Measurements from ENCODE around the gene PODXL.
"Not testable (repeated sequence)": the region's sequence is repeated elsewhere in the genome, so short reads cannot be mapped to it uniquely, and the experiment has no call there.

PODXL gene

DNA sequence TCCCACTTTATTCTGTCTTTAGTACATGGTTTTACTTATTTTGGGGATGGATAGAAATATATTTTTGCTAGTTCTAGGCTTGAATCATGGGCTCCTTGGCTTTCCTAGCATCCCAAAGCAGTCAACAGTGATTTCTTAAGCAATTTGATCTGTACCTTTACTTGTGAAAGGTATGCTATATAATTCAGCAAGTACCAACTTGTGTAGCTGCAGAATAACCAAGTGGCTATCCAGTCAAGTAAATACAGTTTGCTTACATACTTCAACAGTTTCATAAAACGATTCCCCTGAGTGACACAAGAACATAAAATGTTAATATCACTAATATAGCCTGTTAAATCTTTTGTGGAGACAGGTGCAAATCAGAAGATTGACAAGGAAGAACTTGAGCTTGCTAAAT lies 67.2 kb downstream of the PODXL start:
- DNase-seq = no peak

DNA sequence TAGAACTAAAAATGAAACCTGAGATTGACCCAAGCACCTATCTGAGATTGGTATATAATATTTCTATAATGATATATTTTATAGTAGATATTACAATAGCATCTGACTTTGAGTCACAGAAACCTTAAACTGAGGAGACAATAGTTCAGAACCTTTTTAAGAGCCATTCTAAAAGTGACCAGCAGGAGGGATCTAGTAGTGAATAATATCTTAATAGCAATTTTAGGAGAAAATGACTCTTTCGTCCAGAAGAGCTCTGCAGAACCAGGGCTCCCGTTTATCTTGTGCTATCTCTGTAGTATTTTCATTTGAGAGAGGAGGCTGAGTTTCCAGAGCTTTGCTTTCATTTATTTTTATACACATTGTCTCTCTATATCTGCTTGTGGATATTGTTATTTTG lies 68.1 kb downstream of the PODXL start:
- no peak for DNase-seq

DNA sequence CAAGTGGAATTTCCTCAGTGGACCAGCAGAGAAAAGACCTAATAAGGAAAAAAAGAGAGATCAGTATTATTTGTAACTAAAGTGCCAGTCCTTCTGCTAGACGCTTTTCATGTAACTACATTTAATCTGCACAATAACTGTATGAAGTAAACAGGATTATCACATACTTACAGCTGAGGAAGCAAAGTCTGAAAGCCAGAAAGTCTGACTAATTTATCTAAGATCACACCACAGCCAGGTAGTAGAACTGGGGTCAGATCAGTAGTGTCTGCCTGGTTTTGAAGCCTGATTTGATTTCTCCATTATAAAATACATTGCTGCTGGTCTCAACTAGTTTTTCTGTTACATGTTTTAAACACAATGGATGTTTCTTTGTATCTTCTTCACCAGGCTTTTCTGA lies 69.2 kb downstream of the PODXL start:
- DNase-seq = no peak

DNA sequence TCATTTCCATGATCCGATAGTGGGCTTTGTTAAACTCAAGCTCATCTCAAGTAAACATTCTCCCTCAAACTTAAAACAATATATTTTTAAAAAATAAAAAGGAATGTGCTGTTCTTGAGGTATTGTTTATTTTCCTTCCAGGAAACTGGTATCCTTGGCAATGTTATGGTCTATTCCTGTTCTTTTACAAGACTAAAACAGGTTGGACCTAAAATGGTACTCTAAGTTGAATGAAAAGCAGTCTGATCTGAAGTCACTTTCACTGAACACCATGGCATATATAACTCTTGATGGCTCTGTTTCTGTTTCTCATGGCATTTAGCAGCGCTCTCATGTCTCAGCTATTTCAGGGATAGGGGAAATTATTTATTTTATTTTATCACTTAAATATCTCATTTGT lies 70.1 kb downstream of the PODXL start:
- DNase-seq = no peak

DNA sequence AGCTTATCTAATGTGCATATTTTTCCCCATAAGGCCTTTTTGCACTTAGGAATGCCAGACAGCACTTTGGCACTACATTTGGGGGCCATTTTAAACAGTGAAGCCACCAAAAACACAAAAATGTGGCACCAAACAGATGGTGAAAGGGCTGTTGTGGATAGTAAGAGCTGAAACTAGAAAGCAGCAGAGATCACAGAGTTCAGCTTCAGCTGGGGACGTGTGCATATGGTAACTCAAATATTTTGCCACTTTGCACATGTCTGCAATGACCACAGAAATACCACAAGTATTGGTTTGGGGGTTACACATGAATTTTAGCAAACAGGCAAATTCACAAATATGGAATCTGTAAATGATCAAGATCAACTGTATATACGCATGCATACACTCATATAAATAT lies 72.8 kb downstream of the PODXL start:
- DNase-seq = no peak

DNA sequence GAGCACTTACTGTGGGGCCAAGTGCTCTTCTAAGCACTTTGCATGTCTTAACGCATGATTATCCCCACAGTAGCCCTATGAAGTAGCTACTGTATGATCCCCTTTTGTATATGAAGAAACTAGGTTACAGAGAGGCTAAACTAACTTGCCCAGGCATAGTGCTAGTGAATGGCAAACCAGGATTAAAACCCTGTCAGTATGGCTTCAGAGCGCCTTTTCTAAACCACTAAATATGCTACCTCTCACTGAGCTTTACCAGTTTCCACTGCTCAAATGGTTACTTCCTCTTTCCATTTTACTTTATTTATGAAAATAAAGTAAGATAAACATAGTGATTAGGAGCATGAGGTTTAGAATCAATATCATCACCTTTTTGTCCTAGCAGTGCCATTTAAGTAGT lies 73.6 kb downstream of the PODXL start:
- no peak for DNase-seq

DNA sequence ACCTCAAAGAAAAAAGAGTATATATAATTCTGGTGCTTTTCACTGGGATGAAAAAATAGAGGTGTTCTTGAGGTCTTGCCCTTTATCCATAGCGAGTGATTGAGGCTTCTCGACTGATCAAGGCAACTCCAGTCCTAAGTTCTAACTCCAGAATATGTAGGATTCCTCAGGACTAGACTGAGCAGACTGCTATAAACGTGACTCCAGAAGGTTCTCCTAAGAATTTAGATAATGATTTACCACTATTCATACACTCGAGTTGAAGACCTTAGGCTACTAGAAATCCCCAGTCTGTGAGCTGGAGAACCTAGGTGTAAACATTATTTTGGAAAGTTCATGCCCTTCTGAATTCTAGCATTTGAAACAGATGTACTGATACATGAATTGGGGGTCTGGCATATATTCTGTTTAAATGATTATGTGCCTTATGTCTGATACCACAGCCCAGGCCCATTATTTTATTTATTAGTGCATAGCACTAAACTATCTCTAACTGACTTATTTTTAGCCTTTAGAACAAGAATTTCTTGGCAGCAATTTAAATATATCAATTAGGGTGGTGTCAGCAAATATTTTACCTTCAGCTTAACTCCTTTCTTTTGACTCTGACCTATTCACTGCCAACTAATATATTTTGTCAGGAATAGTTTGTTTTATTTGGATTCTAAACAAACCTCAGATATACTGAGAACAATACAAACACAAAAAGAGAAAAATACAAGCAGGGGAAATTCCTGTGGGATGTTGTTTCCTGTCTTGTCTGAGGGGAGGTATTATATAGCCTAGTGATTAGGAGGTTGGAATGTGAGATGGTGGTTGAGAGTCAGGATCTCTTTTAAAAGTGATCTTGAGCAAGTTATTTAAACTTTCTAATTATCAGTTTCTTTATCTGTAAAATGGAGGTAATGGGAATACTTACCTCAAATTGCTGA lies 75.8 kb downstream of the PODXL start:
- no peak for DNase-seq

DNA sequence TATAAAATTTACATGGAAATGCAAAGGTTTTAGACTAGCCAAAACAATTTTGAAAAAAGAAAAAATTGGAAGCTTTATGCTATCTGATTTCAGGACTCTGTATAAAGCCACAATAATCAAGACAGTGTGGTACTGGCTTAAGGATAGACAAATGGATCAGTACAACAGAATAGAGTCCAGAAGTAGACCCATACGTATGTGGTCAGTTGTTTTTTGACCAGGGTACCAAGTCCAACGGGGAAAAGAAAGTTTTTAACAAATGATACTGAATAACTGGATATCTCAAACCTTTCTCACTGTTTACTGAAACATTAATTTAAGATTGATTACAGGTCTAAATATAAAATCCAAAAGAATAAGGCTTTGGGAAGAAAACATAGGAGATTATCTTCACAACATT lies 79.7 kb downstream of the PODXL start:
- no peak for DNase-seq

DNA sequence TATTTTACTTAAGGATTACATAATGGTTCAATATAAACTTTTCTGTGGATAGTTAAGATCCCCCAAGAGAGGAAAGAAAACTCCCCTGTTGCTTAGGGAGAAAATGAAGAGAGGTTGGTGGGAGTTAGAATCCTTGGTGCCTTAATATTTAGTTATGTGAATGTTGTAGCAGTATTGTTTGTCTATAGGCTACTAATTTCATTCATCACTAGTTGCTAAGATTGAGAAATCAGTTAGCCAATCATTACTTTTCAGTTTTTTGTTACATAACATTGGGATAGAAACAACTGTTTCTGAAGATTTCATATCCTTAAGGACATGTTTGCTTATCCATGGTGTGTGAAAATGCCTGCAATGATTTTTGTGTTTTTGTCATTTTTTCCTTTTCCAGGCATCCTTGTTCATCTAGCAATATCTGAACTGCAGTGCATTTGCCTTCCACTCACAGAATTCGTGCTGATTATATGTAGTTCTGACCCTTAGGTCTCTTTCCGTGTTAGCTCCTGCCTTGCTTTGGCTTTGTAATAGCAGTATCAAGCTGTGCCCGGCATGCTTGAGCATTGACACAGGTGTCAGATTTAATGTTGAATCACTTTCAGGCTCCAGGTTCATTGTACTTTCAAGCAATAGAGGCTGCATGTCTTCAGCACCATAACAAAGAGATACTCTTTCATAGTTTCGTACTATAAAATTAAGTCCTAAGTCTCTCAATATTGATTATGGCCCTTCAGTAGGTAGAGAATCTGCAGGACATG lies 85.0 kb downstream of the PODXL start:
- DNase-seq = no peak

DNA sequence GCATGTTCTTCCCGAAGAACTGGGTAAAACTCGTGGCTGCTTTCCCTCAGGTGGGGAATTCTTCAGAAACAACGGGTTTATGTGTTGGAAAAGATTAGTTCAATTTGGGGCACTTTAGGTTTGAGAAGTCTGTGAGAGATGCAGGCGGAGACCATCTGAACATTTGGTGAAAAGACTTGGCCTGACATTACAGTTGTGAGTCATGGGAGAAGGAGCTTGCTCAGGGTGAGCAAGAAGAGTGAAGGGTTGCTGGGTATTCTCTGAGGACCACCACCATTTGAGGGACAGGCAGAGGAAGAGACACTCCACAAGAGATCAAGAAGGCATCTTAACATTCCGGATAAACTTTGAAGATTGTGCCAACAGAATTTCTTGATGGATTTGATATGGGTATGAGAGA lies 88.6 kb downstream of the PODXL start:
- DNase-seq = no peak

DNA sequence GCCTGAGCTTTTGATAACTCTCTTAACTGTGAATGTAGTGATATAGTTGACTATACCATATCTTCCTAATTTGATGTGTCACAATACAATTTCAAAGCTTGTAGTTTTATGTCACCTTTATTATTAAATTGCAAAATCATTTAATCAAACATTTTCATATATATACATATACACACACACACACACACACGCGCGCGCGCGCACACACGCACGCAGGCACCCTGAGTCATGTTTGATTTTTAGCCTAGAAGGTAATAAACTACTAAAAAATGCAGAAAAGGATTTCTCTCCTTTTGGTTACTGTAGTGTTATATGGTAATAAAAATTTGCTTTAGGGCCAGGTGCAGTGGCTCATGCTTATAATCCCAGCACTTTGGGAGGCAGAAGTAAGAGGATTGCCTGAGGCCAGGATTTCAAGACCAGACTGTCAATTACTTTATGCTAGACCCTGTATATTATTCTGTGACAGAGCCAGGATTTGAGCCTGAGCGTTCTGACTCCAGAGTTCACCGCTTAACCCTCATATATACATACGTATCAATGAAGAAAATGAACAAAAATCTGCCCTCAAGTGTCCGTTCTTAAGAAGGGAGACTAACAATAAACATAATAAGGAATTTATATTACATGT lies 89.6 kb downstream of the PODXL start:
- no peak for DNase-seq

DNA sequence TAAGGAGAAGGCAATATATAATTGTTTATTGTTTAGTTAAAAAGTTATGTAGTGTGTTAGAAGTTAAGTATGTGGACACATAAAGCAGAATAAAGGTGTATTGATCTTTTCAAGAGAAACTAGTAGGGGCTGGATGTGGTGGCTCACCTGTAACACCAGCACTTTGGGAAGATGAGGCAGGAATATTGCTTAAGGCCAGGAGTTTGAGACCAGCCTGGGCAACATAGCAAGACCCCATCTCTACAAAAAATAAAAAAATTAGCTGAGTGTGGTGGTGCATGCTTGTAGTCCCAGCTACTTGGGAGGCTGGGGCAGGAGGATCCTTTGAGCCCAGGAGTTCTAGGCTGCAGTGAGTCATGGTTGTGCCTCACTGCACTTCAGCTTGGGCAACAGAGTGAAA lies 93.7 kb downstream of the PODXL start:
- not testable (repeated sequence) for DNase-seq

DNA sequence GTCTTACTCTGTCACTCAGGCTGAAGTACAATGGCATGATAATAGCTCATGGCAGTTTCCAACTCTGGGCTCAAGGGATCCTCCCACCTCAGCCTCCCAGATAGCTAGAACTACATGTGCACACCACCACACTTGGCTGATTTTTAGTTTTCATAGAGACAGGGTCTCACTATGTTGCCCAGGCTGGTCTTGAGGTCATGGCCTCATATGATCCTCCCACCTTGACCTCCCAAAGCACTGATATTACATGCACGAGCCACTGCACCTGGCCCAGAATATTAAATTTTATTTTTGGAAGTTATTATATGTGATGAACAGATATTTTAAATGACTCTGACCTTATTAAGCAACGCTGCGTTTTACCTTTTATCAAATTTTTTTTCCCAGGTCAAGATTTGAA lies 94.4 kb downstream of the PODXL start:
- DNase-seq = no peak

DNA sequence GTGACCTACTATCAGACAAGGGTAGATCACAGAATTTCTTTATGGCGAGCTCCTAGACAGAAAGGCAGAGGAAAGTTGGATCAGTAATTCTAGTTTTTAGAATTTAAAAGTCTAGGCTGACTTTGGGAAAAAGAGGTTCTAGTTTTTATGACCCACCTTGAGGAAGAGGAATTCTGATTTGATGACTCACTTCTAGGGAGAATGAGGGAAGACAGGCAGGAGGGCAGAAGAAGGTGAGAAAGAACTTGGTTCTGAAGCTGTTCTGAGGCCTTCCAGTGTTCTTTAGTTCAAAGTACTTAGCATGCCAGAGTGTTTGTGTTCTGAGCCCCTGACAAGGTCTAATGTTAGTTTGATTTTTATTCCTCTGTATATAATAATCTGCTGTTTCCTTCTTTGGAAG lies 97.2 kb downstream of the PODXL start:
- no peak for DNase-seq

DNA sequence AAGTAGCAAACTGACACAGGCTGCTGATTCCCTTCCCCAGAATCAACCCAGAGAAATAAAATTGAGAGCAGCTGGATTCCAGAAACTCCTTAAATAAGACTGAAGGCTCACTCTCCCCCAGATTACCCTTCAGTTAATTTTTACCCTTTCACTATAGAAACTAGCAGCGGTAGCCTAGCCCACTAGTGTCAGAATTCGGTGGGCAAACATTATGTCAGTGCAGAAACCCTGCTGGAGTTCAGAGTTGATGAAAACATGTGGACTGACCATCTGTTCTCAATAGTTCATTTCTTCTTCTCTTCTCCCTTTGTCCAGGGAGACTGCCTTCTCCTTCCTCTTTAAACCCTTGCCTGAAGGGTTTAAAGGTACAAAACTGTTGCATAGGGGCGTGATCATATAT lies 100.1 kb downstream of the PODXL start:
- no peak for DNase-seq

DNA sequence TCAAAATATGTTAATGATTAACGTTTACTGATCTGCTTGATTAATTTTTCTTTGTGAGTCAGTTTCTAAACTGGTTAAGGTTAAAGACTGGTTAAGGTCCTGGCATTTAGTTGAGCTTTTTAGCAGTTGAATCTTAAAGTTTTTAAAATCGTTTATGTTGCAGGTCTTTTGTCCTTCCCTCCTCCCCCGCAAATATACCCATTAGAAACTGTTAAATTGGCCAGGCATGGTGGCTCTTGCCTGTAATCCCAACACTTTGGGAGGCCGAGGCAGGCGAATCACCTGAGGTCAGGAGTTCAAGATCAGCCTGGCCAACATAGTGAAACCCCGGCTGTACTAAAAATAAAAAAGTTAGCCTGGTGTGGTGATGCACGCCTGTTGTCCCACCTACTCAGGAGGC lies 100.9 kb downstream of the PODXL start:
- no peak for DNase-seq

DNA sequence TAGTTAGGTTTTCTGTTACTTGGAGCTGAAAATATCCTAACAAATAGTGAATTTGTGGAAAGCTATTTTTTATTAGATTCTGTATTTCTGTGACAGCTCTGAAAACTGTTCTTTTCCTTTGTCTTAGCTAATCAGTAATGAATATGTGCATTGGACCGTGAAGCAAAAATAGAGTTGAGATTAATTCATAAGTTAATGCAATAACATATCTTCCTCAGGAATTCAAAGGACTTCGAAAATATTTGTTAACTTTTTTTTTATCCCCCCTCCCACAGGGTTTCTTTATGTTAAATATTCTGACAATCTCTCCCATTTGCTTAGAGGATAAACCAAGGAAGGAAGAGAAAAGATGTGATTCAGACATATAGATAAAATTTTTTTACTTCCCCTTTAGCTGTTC lies 101.4 kb downstream of the PODXL start:
- no peak for DNase-seq

DNA sequence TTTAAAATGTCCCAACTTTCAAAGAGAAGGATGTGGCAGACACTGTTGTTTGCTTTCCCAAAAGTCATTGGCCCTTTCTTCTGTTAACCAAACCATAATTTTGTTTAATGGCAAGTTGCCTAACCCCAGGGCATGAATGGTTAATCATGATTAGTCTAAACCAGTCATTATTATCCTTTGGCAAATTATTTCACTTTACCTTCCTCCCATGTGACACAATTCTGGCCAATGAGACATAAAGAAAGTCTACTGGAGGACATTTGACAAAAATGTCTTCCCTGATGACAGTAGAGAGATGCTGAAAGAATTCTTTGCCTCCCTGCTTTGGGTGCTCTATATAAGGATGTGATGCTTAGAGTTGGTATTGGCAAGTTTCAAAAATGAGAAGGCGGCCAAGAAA lies 101.9 kb downstream of the PODXL start:
- DNase-seq = no peak

Data from NCI-H510A treated with DMSO at 0.1 percent for 48 hours (cell line).